Smooth muscle cell (in vitro differentiated cells): Measurements from ENCODE around the gene TMEM128. TPM values are rescaled to one million over a fixed set of nuclear protein-coding genes. Genes with fewer than 3 reads are reported as not detected.
"Not testable (repeated sequence)": the region's sequence is repeated elsewhere in the genome, so short reads cannot be mapped to it uniquely, and the experiment has no call there.

Experiments used
- DNase-seq: peaks from one replicate; lab custom pipeline; 2025; ENCODE audit not compliant: unreplicated experiment; lab: John Stamatoyannopoulos, UW
- H2AFZ ChIP-seq: fragments of 200-600 bp; sonication (generic); 2 replicates; pipeline ENCODE4 v1.6.0; 2016; ENCODE audit warnings: antibody characterized with exemption, low read depth, mild to moderate bottlenecking
- H3F3A ChIP-seq: fragments of 200-600 bp; sonication (generic); 2 replicates; pipeline ENCODE4 v1.6.0; 2017; ENCODE audit warnings: antibody characterized with exemption, low read depth
- H3K27ac ChIP-seq: fragments of 200-600 bp; sonication (generic); 2 replicates; pipeline ENCODE4 v1.5.1; 2016; ENCODE audit warnings: low read depth, mild to moderate bottlenecking
- H3K27me3 ChIP-seq: fragments of 200-600 bp; sonication (generic); 2 replicates; pipeline ENCODE4 v1.6.1; 2016; ENCODE audit warnings: low read depth, mild to moderate bottlenecking
- H3K36me3 ChIP-seq: fragments of 200-600 bp; sonication (generic); 2 replicates; pipeline ENCODE4 v1.5.1; 2016; ENCODE audit warnings: low read depth
- H3K4me1 ChIP-seq: fragments of 200-600 bp; sonication (generic); 2 replicates; pipeline ENCODE4 v1.5.1; 2016; ENCODE audit warnings: low read depth
- H3K4me2 ChIP-seq: fragments of 200-600 bp; sonication (generic); 2 replicates; pipeline ENCODE4 v1.6.0; 2016; ENCODE audit warnings: mild to moderate bottlenecking
- H3K4me3 ChIP-seq: fragments of 200-600 bp; sonication (generic); 2 replicates; pipeline ENCODE4 v1.5.1; 2016; ENCODE audit warnings: mild to moderate bottlenecking
- H3K79me2 ChIP-seq: fragments of 200-600 bp; sonication (generic); 2 replicates; pipeline ENCODE4 v1.6.0; 2016; ENCODE audit warnings: low read depth, mild to moderate bottlenecking
- H3K9ac ChIP-seq: fragments of 200-600 bp; sonication (generic); 2 replicates; pipeline ENCODE4 v1.6.0; 2016; ENCODE audit warnings: low read depth
- H3K9me3 ChIP-seq: fragments of 200-600 bp; sonication (generic); replicated peaks from 2 replicates; pipeline ENCODE4 v1.5.1; 2016; ENCODE audit warnings: low read depth
- H4K20me1 ChIP-seq: fragments of 200-600 bp; sonication (generic); 2 replicates; pipeline ENCODE4 v1.6.0; 2016; ENCODE audit warnings: low read depth
- WGBS: methylation state at CpG from one replicate; pipeline ENCODE4 v1.1.7; 2016; ENCODE audit warnings: low lambda C conversion rate; 5-methylcytosine and 5-hydroxymethylcytosine counted together
- polyA plus RNA-seq: library from polyadenylated mRNA; unstranded; fragments of >200 nt; fragmentation: Nextera tagmentation; extraction: Ambion mirVana; gene quantifications from 2 replicates; pipeline ENCODE4 v1.2.1, GENCODE V29; 2016
- total RNA-seq: library from RNA; depleted of rRNA; stranded (reverse); fragments of >200 nt; gene quantifications from 2 replicates; pipeline ENCODE4 v1.2.3, GENCODE V29; 2014
- TF ChIP-seq, protein P1 (sequence below): fragments of 200-600 bp; sonication (generic); IDR thresholded peaks from 2 replicates; pipeline ENCODE4 v1.5.1; 2017; ENCODE audit warnings: borderline replicate concordance, mild to moderate bottlenecking, antibody characterized with exemption; ENCODE audit not compliant: insufficient read depth, poor library complexity, severe bottlenecking

Gene TMEM128
- total and polyA plus RNA-seq, 2 experiments from 2014 or later: 44.2 to 45.4 TPM

DNA sequence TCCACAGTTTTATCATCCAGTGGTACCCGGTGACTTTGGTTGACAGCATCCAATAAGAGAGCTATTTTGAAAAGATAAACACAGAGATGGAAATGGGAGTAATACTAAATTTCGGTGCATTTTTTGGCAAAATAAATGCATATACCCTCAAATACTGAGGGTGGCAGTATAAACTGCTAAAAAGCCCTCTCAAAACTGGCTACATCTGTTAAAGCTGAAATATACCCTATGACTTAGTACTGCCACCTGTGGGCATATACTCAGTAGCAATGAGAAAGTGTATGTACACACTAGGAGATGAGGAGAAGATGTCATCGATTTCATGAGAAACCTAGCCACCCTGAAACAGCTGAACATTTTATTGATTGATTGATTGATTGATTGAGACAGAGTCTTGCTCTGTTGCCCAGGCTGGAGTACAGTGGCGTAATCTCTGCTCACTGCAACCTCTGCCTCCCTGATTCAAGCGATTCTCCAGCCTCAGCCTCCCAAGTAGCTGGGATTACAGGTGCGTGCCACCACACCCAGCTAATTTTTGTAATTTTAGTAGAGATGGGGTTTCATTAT is 12.2 kb upstream of the TMEM128 start:
- Histone ChIP-seq H3K4me3 (no peak overlapping the region), H3K4me2 (no peak overlapping the region), H3K27ac (no peak overlapping the region), H3K27me3 (peaks cover 6% of the 10 kb centered on the region), H3K9ac (no peak overlapping the region), H3K4me1 (no peaks in the 10 kb centered on the region), H3K36me3 (no peaks in the 10 kb centered on the region), H3K9me3 (no peaks in the 10 kb centered on the region), H4K20me1 (no peaks in the 10 kb centered on the region), H2AFZ (no peak overlapping the region), H3F3A (no peaks in the 10 kb centered on the region), H3K79me2 (no peaks in the 10 kb centered on the region)
- TF ChIP-seq, protein P1, sequence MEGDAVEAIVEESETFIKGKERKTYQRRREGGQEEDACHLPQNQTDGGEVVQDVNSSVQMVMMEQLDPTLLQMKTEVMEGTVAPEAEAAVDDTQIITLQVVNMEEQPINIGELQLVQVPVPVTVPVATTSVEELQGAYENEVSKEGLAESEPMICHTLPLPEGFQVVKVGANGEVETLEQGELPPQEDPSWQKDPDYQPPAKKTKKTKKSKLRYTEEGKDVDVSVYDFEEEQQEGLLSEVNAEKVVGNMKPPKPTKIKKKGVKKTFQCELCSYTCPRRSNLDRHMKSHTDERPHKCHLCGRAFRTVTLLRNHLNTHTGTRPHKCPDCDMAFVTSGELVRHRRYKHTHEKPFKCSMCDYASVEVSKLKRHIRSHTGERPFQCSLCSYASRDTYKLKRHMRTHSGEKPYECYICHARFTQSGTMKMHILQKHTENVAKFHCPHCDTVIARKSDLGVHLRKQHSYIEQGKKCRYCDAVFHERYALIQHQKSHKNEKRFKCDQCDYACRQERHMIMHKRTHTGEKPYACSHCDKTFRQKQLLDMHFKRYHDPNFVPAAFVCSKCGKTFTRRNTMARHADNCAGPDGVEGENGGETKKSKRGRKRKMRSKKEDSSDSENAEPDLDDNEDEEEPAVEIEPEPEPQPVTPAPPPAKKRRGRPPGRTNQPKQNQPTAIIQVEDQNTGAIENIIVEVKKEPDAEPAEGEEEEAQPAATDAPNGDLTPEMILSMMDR: peak; percentile 15
- 86% methylated on average over 6 of the region's 6 CpGs for WGBS
- DNase-seq: no peak

DNA sequence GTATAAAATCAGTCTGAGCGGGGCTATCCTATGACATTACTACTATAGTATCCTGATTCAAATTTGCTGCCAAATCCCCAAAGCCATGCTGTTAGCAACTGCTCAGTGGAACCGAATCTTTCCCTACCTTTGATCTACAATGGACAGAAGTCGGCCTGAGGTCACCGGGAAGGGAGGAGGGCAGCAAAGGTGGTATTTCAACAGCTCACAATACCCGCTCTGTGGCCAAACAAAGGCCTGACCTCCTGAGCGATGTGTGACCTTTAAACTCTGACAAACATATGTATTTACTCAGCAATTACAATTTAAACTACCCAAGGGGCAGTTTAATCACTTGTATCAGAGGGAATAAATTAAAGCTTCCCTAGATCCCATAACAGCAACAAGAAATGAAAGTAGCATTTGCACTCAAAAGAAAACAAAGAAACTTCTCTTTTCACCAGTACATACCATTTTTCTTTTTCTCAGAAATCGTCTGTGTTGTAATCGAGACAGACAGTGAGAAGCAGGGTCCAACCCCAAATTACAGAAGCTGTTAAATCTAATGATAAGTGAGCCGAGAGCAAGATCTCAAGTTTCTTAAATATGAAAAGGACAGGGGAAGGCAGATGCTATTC is 11.6 kb upstream of the TMEM128 start:
- Histone ChIP-seq H2AFZ (no peak overlapping the region), H3K9ac (no peak overlapping the region), H3K4me1 (no peaks in the 10 kb centered on the region), H3K36me3 (no peaks in the 10 kb centered on the region), H4K20me1 (no peaks in the 10 kb centered on the region), H3F3A (no peaks in the 10 kb centered on the region), H3K27ac (no peak overlapping the region), H3K9me3 (no peaks in the 10 kb centered on the region), H3K4me3 (no peak overlapping the region), H3K27me3 (peaks cover 12% of the 10 kb centered on the region), H3K79me2 (no peaks in the 10 kb centered on the region), H3K4me2 (no peak overlapping the region)
- 79% methylated on average over 9 of the region's 9 CpGs for WGBS
- DNase-seq: no peak
- TF ChIP-seq, protein P1: no peak

DNA sequence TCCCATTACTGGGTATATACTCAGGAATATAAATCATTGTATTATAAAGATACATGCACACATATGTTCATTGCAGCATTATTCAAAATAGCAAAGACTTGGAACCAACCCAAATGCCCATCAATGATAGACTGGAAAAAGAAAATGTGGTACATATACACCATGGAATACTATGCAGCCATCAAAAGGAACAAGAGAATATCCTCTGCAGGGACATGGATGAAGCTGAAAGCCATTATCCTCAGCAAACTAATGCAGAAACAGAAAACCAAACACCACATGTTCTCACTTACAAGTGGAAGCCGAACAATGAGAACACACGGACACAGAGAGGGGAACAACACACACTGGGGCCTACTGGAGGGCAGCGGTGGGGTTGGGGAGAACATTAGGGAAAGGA is 9.7 kb upstream of the TMEM128 start:
- H2AFZ ChIP-seq, H3K27ac ChIP-seq, H3K4me3 ChIP-seq, H3F3A ChIP-seq, DNase-seq, H3K79me2 ChIP-seq, H3K9me3 ChIP-seq, H3K36me3 ChIP-seq, H4K20me1 ChIP-seq, H3K4me2 ChIP-seq, H3K4me1 ChIP-seq, H3K9ac ChIP-seq: not testable (repeated sequence)
- 95% methylated on average over 3 of the region's 3 CpGs for WGBS
- H3K27me3 ChIP-seq: peaks cover 18% of the 10 kb centered on the region

DNA sequence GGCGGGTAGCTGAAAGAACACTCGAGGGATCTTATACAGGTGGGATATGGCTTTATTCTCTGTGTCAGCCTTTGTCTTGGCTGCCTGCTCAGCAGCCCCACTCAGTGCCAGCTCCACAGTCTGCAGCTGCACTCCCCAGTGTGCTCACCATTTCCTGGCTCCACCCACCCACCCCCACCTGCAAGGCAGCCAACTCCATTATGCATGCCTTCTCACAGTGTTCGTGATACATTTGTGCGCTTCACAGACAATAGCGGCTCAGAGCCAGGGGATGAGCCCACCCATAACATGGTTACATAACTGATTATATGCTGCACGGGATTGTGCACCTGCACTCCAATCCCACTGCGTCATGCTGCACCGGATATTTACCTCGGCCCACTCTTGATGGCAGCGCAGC is 8.8 kb upstream of the TMEM128 start:
- Histone ChIP-seq H3K9ac (no peak overlapping the region), H2AFZ (no peak overlapping the region), H3K4me3 (no peak overlapping the region), H3K27me3 (peaks cover 18% of the 10 kb centered on the region), H3K9me3 (no peaks in the 10 kb centered on the region), H3K36me3 (no peaks in the 10 kb centered on the region), H4K20me1 (no peaks in the 10 kb centered on the region), H3K79me2 (no peaks in the 10 kb centered on the region), H3K4me1 (no peaks in the 10 kb centered on the region), H3K27ac (no peak overlapping the region), H3K4me2 (no peak overlapping the region), H3F3A (no peaks in the 10 kb centered on the region)
- TF ChIP-seq, protein P1: no peak
- DNase-seq: no peak
- 70% methylated on average over 10 of the region's 10 CpGs for WGBS
